ENCODE results near the gene KIF20B.
"Not testable (repeated sequence)": the region's sequence is repeated elsewhere in the genome, so short reads cannot be mapped to it uniquely, and the experiment has no call there.

The KIF20B gene

GRCh38 chr10:89782470-89782869 lies 81.1 kb downstream of the KIF20B start:
- no peak for DNase-seq

GRCh38 chr10:89783406-89783805 lies 82.0 kb downstream of the KIF20B start:
- DNase-seq = no peak

- no peak for DNase-seq
Measured at GRCh38 chr10:89785095-89785494, 83.7 kb downstream of the KIF20B start.

GRCh38 chr10:89789188-89789877 lies 87.9 kb downstream of the KIF20B start:
- no peak for DNase-seq

DNA sequence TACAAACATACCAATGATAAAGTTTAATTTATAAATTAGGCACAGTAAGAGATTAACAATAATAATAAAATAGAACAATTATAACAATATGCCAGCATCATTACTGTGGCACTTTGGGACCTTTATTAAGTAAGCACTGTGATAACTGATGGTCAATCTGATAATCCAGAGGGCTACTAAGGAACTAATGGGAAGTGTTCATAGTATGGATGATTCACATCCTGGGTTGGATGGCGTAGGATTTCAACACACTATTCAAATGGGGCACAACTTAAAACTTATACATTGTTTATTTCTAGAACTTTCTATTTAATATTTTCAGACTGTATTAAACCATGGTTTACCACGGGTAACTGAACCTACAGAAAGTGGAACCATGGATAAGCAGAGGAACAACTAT lies 90.8 kb downstream of the KIF20B start:
- no peak for DNase-seq

- peak in 1 of 4 experiments; percentile 0 for DNase-seq
Measured at GRCh38 chr10:89793649-89794254, 92.4 kb downstream of the KIF20B start.

- no peak for DNase-seq
Measured at GRCh38 chr10:89795840-89796239, 94.5 kb downstream of the KIF20B start.

DNA sequence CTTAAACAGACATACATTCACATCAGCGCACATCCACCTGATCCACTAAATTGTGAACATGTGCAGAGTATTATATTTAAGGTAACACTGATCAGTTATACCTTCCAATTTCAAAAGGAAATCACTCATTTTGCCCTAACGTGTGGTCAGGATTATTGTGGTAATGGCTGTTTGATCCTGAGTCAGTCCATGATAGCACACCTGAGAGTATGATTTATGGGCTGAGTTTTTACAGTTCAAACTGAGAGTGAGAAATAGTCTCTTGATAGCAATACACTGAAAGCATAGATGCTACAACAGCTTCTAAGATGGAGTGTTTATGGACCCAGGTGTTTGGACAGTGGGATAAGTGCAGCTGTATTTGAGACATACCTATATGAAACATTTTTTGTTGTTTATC lies 96.7 kb downstream of the KIF20B start:
- DNase-seq = no peak

- DNase-seq = no peak
Measured at GRCh38 chr10:89799573-89799972, 98.2 kb downstream of the KIF20B start.

GRCh38 chr10:89805599-89806013 lies 104.2 kb downstream of the KIF20B start:
- no peak for DNase-seq

- no peak for DNase-seq
Measured at GRCh38 chr10:89808842-89809241, 107.5 kb downstream of the KIF20B start.

- no peak for DNase-seq
Measured at GRCh38 chr10:89809766-89810165, 108.4 kb downstream of the KIF20B start.

- DNase-seq = no peak
Measured at GRCh38 chr10:89810908-89811525, 109.6 kb downstream of the KIF20B start.

DNA sequence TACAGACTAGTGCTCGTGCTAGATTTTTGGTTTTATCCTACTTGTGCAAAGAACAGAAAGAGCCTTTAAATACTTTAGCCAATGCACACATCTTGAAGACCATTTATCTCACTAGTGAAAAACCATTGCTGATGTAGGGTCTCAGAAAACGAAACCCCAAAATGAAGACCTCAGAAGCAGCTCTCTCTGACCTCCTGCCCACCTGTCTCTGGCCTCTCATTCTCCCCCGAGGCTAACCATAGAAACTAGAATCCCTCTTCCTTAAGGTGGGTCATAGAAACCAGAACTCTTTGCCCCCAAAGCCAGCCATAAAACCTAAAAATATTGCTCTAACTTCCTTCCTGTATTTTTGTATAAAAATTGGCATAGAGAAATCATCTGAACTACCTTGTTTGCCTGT lies 112.2 kb downstream of the KIF20B start:
- no peak for DNase-seq

DNA sequence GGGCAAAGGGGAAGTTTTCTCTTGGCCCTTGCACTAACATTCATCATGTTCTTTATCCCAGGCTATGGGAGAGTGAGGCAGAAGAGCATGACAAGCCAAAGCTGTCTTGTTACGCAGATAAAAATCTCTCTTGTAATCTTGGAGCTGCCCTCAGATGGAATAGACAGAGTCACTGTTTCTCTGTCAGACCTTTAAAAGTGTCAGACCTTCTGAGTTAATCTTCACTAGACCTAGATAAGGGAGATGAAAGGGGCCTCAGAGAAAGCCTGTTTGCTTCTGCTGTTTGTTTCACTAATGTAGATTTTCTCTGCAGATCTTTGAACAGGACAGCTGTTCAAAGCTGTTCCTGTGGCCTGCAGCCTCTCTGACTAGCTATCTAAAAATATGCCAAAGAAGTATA lies 112.9 kb downstream of the KIF20B start:
- no peak for DNase-seq

GRCh38 chr10:89815049-89815853 lies 113.9 kb downstream of the KIF20B start:
- DNase-seq = no peak

GRCh38 chr10:89819008-89819407 lies 117.6 kb downstream of the KIF20B start:
- not testable (repeated sequence) for DNase-seq
